Measurements from ENCODE around the gene CDH23. TPM values are rescaled to one million over a fixed set of nuclear protein-coding genes. Genes with fewer than 3 reads are reported as not detected.

Gene CDH23
- polyA plus RNA-seq, 1 donor (not counting 4 experiments of a cell fraction or from before 2014, with no cell fraction given), result 0.01 TPM

- no peak for DNase-seq (ENCODE audit: low read depth, low spot score)
- Histone ChIP-seq H3K4me1 (ENCODE audit: control insufficient read depth, extremely low read depth, insufficient read depth, low read length) (peaks cover 17% of the 10 kb centered on the region), H3K4me3 (ENCODE audit: control insufficient read depth in 2 of 3, extremely low read depth in 1 of 3, insufficient read depth in 2 of 3, low read depth in 1 of 3, low read length in 3 of 3) (no peak overlapping the region), H3K9ac (ENCODE audit: control insufficient read depth, extremely low read depth, insufficient read depth, low read length) (no peak overlapping the region), H3K4me2 (ENCODE audit: control insufficient read depth, extremely low read depth, insufficient read depth, low read depth, low read length) (no peak overlapping the region), H3K79me2 (ENCODE audit: control insufficient read depth, insufficient read depth, low read length) (no peaks in the 10 kb centered on the region), H3K27me3 (ENCODE audit: control insufficient read depth, extremely low read depth, insufficient read depth, low read length) (no peaks in the 10 kb centered on the region), H3K36me3 (ENCODE audit: control insufficient read depth in 2 of 2, extremely low read depth in 1 of 2, insufficient read depth in 2 of 2, low read length in 2 of 2) (peaks cover 0 to 1% of the 10 kb centered on the region in 2 experiments), H4K20me1 (ENCODE audit: control insufficient read depth, extremely low read depth, insufficient read depth, low read length) (no peaks in the 10 kb centered on the region), H3K9me1 (ENCODE audit: control insufficient read depth, extremely low read depth, insufficient read depth, low read length) (no peaks in the 10 kb centered on the region), H3K27ac (ENCODE audit: control insufficient read depth, insufficient read depth, low read length) (no peak overlapping the region), H2AFZ (ENCODE audit: control insufficient read depth, low read length) (no peak overlapping the region), H3K9me3 (ENCODE audit: control insufficient read depth, low read depth, low read length) (no peaks in the 10 kb centered on the region)
- no peak for FAIRE-seq
- dilution Hi-C loops (cut with MboI; ENCODE audit: extremely low pct_ligation_motif_present, low sequenced_read_pairs), result no loop called here
- TF ChIP-seq CTCF (optimal IDR thresholded peaks at IDR 0.05 in 1 of 3, IDR thresholded peaks at IDR 0.05 in 1 of 3, conservative IDR thresholded peaks at IDR 0.05 in 1 of 3; ENCODE audit: extremely low read depth in 1 of 3, insufficient read depth in 2 of 3, low read length in 3 of 3) (no peak), EZH2 (IDR thresholded peaks at IDR 0.05; ENCODE audit: low read length) (no peak)
These were observed 354.3 kb downstream of the CDH23 start for GRCh38 chr10:71750986-71751385.

- Histone ChIP-seq H3K36me3 (ENCODE audit: control insufficient read depth in 2 of 2, extremely low read depth in 1 of 2, insufficient read depth in 2 of 2, low read length in 2 of 2) (peaks cover 0 to 1% of the 10 kb centered on the region in 2 experiments), H3K4me3 (ENCODE audit: control insufficient read depth in 2 of 3, extremely low read depth in 1 of 3, insufficient read depth in 2 of 3, low read depth in 1 of 3, low read length in 3 of 3) (no peak overlapping the region), H3K9me3 (ENCODE audit: control insufficient read depth, low read depth, low read length) (no peaks in the 10 kb centered on the region), H3K9ac (ENCODE audit: control insufficient read depth, extremely low read depth, insufficient read depth, low read length) (no peak overlapping the region), H3K4me1 (ENCODE audit: control insufficient read depth, extremely low read depth, insufficient read depth, low read length) (peaks cover 17% of the 10 kb centered on the region), H4K20me1 (ENCODE audit: control insufficient read depth, extremely low read depth, insufficient read depth, low read length) (no peaks in the 10 kb centered on the region), H3K4me2 (ENCODE audit: control insufficient read depth, extremely low read depth, insufficient read depth, low read depth, low read length) (no peak overlapping the region), H3K79me2 (ENCODE audit: control insufficient read depth, insufficient read depth, low read length) (no peaks in the 10 kb centered on the region), H3K9me1 (ENCODE audit: control insufficient read depth, extremely low read depth, insufficient read depth, low read length) (no peaks in the 10 kb centered on the region), H3K27ac (ENCODE audit: control insufficient read depth, insufficient read depth, low read length) (no peak overlapping the region), H2AFZ (ENCODE audit: control insufficient read depth, low read length) (no peak overlapping the region), H3K27me3 (ENCODE audit: control insufficient read depth, extremely low read depth, insufficient read depth, low read length) (no peaks in the 10 kb centered on the region)
- FAIRE-seq (no peak), DNase-seq (ENCODE audit: low read depth, low spot score) (no peak)
- TF ChIP-seq CTCF (optimal IDR thresholded peaks at IDR 0.05 in 1 of 3, IDR thresholded peaks at IDR 0.05 in 1 of 3, conservative IDR thresholded peaks at IDR 0.05 in 1 of 3; ENCODE audit: extremely low read depth in 1 of 3, insufficient read depth in 2 of 3, low read length in 3 of 3), result no peak
- TF ChIP-seq EZH2 (IDR thresholded peaks at IDR 0.05; ENCODE audit: low read length), result no peak
- dilution Hi-C loops (cut with MboI; ENCODE audit: extremely low pct_ligation_motif_present, low sequenced_read_pairs), result no loop called here
These were observed 354.9 kb downstream of the CDH23 start for GRCh38 chr10:71751515-71752224.
